Measurements from ENCODE around the gene BCAP29.

The BCAP29 gene

DNA sequence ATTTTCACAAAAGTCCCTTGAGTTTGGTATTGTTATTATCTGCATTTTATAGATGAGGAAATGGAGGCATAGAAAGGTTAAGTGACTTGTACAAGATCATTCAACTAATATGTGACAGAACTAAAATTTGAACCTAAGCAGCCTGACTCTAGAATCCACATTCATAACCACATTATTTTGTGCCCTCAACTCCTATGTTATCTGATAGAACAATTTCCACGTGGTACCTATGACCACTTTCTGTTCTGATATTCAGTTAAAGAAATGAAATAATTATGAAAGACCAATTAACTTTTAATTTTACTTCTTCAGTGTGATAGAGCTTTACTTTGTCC is 17.5 kb downstream of the BCAP29 start:
- 100% methylated on average over 1 of the region's 1 CpG; no CpG with 5 or more reads in 1 of the 2 experiments for WGBS, 2 experiments
- H3K4me1 ChIP-seq (ENCODE audit: control insufficient read depth, insufficient read depth, low read length): no peaks in the 10 kb centered on the region
- no peaks in the 10 kb centered on the region for H3K27me3 ChIP-seq (ENCODE audit: control insufficient read depth, insufficient read depth, low read length, poor library complexity, severe bottlenecking)
- H3K27ac ChIP-seq (ENCODE audit: insufficient read depth, low read depth, low read length, poor library complexity, severe bottlenecking): no peak overlapping the region
- H3K4me3 ChIP-seq (ENCODE audit: insufficient read depth, low read depth, low read length): no peak overlapping the region
- peaks cover 6% of the 10 kb centered on the region for H3K36me3 ChIP-seq (ENCODE audit: control insufficient read depth, insufficient read depth, low read length)
- no peaks in the 10 kb centered on the region for H3K9me3 ChIP-seq (ENCODE audit: control insufficient read depth, low read length)

- WGBS, 2 experiments: 94 to 99% methylated on average over 4 of the region's 4 CpGs
- no peaks in the 10 kb centered on the region for H3K9me3 ChIP-seq (ENCODE audit: control insufficient read depth, low read length)
- H3K27me3 ChIP-seq (ENCODE audit: control insufficient read depth, insufficient read depth, low read length, poor library complexity, severe bottlenecking): no peaks in the 10 kb centered on the region
- peaks cover 6% of the 10 kb centered on the region for H3K36me3 ChIP-seq (ENCODE audit: control insufficient read depth, insufficient read depth, low read length)
- no peak overlapping the region for H3K4me3 ChIP-seq (ENCODE audit: insufficient read depth, low read depth, low read length)
- H3K27ac ChIP-seq (ENCODE audit: insufficient read depth, low read depth, low read length, poor library complexity, severe bottlenecking): no peak overlapping the region
- H3K4me1 ChIP-seq (ENCODE audit: control insufficient read depth, insufficient read depth, low read length): no peaks in the 10 kb centered on the region
Observed at GRCh38 chr7:107597953-107598352, 17.9 kb downstream of the BCAP29 start.

- WGBS, 2 experiments: 91 to 96% methylated on average over 1 of the region's 1 CpG
- Histone ChIP-seq H3K36me3 (ENCODE audit: control insufficient read depth, insufficient read depth, low read length) (peaks cover 6% of the 10 kb centered on the region), H3K9me3 (ENCODE audit: control insufficient read depth, low read length) (no peaks in the 10 kb centered on the region), H3K27ac (ENCODE audit: insufficient read depth, low read depth, low read length, poor library complexity, severe bottlenecking) (no peak overlapping the region), H3K4me3 (ENCODE audit: insufficient read depth, low read depth, low read length) (no peak overlapping the region), H3K4me1 (ENCODE audit: control insufficient read depth, insufficient read depth, low read length) (no peaks in the 10 kb centered on the region), H3K27me3 (ENCODE audit: control insufficient read depth, insufficient read depth, low read length, poor library complexity, severe bottlenecking) (no peaks in the 10 kb centered on the region)
Observed at GRCh38 chr7:107599262-107599661, 19.2 kb downstream of the BCAP29 start.

- Histone ChIP-seq H3K9me3 (ENCODE audit: control insufficient read depth, low read length) (no peaks in the 10 kb centered on the region), H3K4me1 (ENCODE audit: control insufficient read depth, insufficient read depth, low read length) (no peaks in the 10 kb centered on the region), H3K4me3 (ENCODE audit: insufficient read depth, low read depth, low read length) (no peak overlapping the region), H3K36me3 (ENCODE audit: control insufficient read depth, insufficient read depth, low read length) (no peaks in the 10 kb centered on the region), H3K27me3 (ENCODE audit: control insufficient read depth, insufficient read depth, low read length, poor library complexity, severe bottlenecking) (no peaks in the 10 kb centered on the region), H3K27ac (ENCODE audit: insufficient read depth, low read depth, low read length, poor library complexity, severe bottlenecking) (no peak overlapping the region)
- WGBS, 2 experiments: 67 to 94% methylated on average over 1 of the region's 2 CpGs
Observed at GRCh38 chr7:107600816-107601215, 20.8 kb downstream of the BCAP29 start.

- H3K9me3 ChIP-seq (ENCODE audit: control insufficient read depth, low read length): no peaks in the 10 kb centered on the region
- 84 to 88% methylated on average over 2 to 3 of the region's 3 CpGs for WGBS, 2 experiments
- no peak overlapping the region for H3K27ac ChIP-seq (ENCODE audit: insufficient read depth, low read depth, low read length, poor library complexity, severe bottlenecking)
- no peaks in the 10 kb centered on the region for H3K4me1 ChIP-seq (ENCODE audit: control insufficient read depth, insufficient read depth, low read length)
- no peaks in the 10 kb centered on the region for H3K27me3 ChIP-seq (ENCODE audit: control insufficient read depth, insufficient read depth, low read length, poor library complexity, severe bottlenecking)
- no peaks in the 10 kb centered on the region for H3K36me3 ChIP-seq (ENCODE audit: control insufficient read depth, insufficient read depth, low read length)
- H3K4me3 ChIP-seq (ENCODE audit: insufficient read depth, low read depth, low read length): no peak overlapping the region
Observed at GRCh38 chr7:107605218-107605815, 25.3 kb downstream of the BCAP29 start.

DNA sequence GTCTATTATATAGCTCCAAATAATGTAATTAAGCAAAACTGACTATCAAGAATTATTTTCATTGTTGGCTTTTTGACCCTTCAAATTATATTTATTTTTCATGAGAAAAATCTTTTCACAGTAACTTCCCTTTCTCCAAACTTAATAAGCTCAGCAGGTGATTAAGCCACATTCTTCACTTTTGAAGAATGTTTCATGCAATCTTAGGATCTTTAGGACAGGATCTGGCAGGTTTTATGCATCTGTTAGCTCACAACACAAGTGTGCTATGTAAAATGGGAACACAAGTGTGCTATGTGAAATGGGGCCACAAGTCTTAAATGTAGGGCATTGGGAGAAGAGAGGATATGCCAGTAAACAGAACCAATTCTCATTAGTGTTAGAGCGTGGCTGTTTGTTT is 26.3 kb downstream of the BCAP29 start:
- H3K9me3 ChIP-seq (ENCODE audit: control insufficient read depth, low read length): no peaks in the 10 kb centered on the region
- no peak overlapping the region for H3K4me3 ChIP-seq (ENCODE audit: insufficient read depth, low read depth, low read length)
- H3K36me3 ChIP-seq (ENCODE audit: control insufficient read depth, insufficient read depth, low read length): no peaks in the 10 kb centered on the region
- H3K27me3 ChIP-seq (ENCODE audit: control insufficient read depth, insufficient read depth, low read length, poor library complexity, severe bottlenecking): no peaks in the 10 kb centered on the region
- no peak overlapping the region for H3K27ac ChIP-seq (ENCODE audit: insufficient read depth, low read depth, low read length, poor library complexity, severe bottlenecking)
- WGBS, 2 experiments: 83 to 88% methylated on average over 1 of the region's 1 CpG
- no peaks in the 10 kb centered on the region for H3K4me1 ChIP-seq (ENCODE audit: control insufficient read depth, insufficient read depth, low read length)

- 93 to 94% methylated on average over 4 of the region's 4 CpGs for WGBS, 2 experiments
- H3K36me3 ChIP-seq (ENCODE audit: control insufficient read depth, insufficient read depth, low read length): peaks cover 4% of the 10 kb centered on the region
- H3K27ac ChIP-seq (ENCODE audit: insufficient read depth, low read depth, low read length, poor library complexity, severe bottlenecking): no peak overlapping the region
- no peak overlapping the region for H3K4me3 ChIP-seq (ENCODE audit: insufficient read depth, low read depth, low read length)
- no peaks in the 10 kb centered on the region for H3K9me3 ChIP-seq (ENCODE audit: control insufficient read depth, low read length)
- H3K27me3 ChIP-seq (ENCODE audit: control insufficient read depth, insufficient read depth, low read length, poor library complexity, severe bottlenecking): no peaks in the 10 kb centered on the region
- H3K4me1 ChIP-seq (ENCODE audit: control insufficient read depth, insufficient read depth, low read length): no peaks in the 10 kb centered on the region
Observed at GRCh38 chr7:107609811-107610261, 29.8 kb downstream of the BCAP29 start.

DNA sequence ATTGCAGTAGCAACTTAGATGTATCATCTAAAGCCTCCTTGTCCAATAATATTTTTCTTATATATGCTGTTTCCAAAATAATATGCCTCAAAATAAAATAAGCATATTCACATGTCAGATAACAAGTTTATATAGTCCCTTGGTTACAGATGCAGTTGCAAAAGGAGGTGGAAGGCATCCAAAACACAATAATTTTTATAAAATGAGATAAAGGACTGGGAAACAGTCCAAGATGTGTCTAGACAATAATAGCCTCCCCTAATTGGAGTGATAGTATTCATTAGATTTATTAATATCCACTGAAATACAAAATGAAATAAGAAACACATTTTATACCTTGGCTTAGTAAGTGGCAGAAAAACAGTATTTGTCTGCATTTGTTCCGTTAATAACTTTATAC is 30.3 kb downstream of the BCAP29 start:
- no peaks in the 10 kb centered on the region for H3K4me1 ChIP-seq (ENCODE audit: control insufficient read depth, insufficient read depth, low read length)
- H3K4me3 ChIP-seq (ENCODE audit: insufficient read depth, low read depth, low read length): no peak overlapping the region
- 89% methylated on average over 1 of the region's 1 CpG; no CpG with 5 or more reads in 1 of the 2 experiments for WGBS, 2 experiments
- peaks cover 4% of the 10 kb centered on the region for H3K36me3 ChIP-seq (ENCODE audit: control insufficient read depth, insufficient read depth, low read length)
- no peaks in the 10 kb centered on the region for H3K27me3 ChIP-seq (ENCODE audit: control insufficient read depth, insufficient read depth, low read length, poor library complexity, severe bottlenecking)
- no peaks in the 10 kb centered on the region for H3K9me3 ChIP-seq (ENCODE audit: control insufficient read depth, low read length)
- no peak overlapping the region for H3K27ac ChIP-seq (ENCODE audit: insufficient read depth, low read depth, low read length, poor library complexity, severe bottlenecking)

- H3K36me3 ChIP-seq (ENCODE audit: control insufficient read depth, insufficient read depth, low read length): peaks cover 7% of the 10 kb centered on the region
- no peaks in the 10 kb centered on the region for H3K9me3 ChIP-seq (ENCODE audit: control insufficient read depth, low read length)
- H3K27ac ChIP-seq (ENCODE audit: insufficient read depth, low read depth, low read length, poor library complexity, severe bottlenecking): no peak overlapping the region
- H3K27me3 ChIP-seq (ENCODE audit: control insufficient read depth, insufficient read depth, low read length, poor library complexity, severe bottlenecking): no peaks in the 10 kb centered on the region
- no peak overlapping the region for H3K4me3 ChIP-seq (ENCODE audit: insufficient read depth, low read depth, low read length)
- no peaks in the 10 kb centered on the region for H3K4me1 ChIP-seq (ENCODE audit: control insufficient read depth, insufficient read depth, low read length)
- 95 to 100% methylated on average over 1 of the region's 1 CpG for WGBS, 2 experiments
Observed at GRCh38 chr7:107613439-107613838, 33.4 kb downstream of the BCAP29 start.

GRCh38 chr7:107613948-107614347 is 33.9 kb downstream of the BCAP29 start:
- no peak overlapping the region for H3K27ac ChIP-seq (ENCODE audit: insufficient read depth, low read depth, low read length, poor library complexity, severe bottlenecking)
- no peaks in the 10 kb centered on the region for H3K27me3 ChIP-seq (ENCODE audit: control insufficient read depth, insufficient read depth, low read length, poor library complexity, severe bottlenecking)
- H3K4me1 ChIP-seq (ENCODE audit: control insufficient read depth, insufficient read depth, low read length): no peaks in the 10 kb centered on the region
- no peaks in the 10 kb centered on the region for H3K9me3 ChIP-seq (ENCODE audit: control insufficient read depth, low read length)
- H3K36me3 ChIP-seq (ENCODE audit: control insufficient read depth, insufficient read depth, low read length): peaks cover 7% of the 10 kb centered on the region
- no peak overlapping the region for H3K4me3 ChIP-seq (ENCODE audit: insufficient read depth, low read depth, low read length)

DNA sequence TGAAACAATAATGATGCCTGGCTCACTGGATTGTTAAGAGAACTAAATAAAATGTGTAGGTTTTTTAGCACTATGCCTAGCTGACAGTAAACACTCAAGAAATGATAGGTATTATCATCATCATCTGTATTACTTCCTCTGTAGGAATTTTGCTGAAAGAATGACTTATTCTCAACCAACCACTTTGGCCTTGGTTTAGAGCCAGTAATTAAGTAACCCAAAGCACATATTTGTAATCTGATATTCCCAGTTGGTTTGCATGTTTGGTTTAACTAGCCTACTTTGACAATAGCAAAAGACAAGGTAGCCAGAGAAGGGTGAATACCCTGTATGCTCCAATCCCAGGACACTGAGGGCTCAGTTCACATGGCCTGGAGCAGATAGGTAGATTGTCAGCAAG is 34.4 kb downstream of the BCAP29 start:
- Histone ChIP-seq H3K27ac (ENCODE audit: insufficient read depth, low read depth, low read length, poor library complexity, severe bottlenecking) (no peak overlapping the region), H3K9me3 (ENCODE audit: control insufficient read depth, low read length) (no peaks in the 10 kb centered on the region), H3K27me3 (ENCODE audit: control insufficient read depth, insufficient read depth, low read length, poor library complexity, severe bottlenecking) (no peaks in the 10 kb centered on the region), H3K4me1 (ENCODE audit: control insufficient read depth, insufficient read depth, low read length) (no peaks in the 10 kb centered on the region), H3K36me3 (ENCODE audit: control insufficient read depth, insufficient read depth, low read length) (peaks cover 7% of the 10 kb centered on the region), H3K4me3 (ENCODE audit: insufficient read depth, low read depth, low read length) (no peak overlapping the region)
